ENCODE measurements around the gene DLGAP1.

DNA sequence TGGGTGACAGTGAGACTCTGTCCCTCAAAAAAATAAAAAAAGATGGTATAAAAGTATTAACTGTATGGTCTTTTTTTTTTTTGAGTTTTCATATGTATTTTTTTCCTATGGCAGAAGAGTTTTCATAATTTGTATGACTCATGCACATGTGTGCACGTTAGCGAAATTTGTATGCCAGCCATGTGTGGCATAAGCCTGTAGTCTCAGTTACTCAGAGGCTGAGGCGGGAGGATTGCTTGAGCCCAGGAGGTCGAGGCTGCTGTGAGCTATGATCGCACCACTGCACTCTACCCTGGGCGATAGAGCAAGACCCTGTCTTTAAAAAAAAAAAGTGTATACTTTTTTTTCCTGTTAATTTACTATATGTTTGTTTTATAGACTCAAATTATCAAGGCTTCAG, 844.3 kb downstream of the DLGAP1 start:
- TF ChIP-seq, protein P1, sequence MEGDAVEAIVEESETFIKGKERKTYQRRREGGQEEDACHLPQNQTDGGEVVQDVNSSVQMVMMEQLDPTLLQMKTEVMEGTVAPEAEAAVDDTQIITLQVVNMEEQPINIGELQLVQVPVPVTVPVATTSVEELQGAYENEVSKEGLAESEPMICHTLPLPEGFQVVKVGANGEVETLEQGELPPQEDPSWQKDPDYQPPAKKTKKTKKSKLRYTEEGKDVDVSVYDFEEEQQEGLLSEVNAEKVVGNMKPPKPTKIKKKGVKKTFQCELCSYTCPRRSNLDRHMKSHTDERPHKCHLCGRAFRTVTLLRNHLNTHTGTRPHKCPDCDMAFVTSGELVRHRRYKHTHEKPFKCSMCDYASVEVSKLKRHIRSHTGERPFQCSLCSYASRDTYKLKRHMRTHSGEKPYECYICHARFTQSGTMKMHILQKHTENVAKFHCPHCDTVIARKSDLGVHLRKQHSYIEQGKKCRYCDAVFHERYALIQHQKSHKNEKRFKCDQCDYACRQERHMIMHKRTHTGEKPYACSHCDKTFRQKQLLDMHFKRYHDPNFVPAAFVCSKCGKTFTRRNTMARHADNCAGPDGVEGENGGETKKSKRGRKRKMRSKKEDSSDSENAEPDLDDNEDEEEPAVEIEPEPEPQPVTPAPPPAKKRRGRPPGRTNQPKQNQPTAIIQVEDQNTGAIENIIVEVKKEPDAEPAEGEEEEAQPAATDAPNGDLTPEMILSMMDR (IDR thresholded peaks at IDR 0.05), result no peak
- TF ChIP-seq POLR2A (IDR thresholded peaks at IDR 0.05) (no peak), EP300 (IDR thresholded peaks at IDR 0.05) (no peak)
